Medulla oblongata (tissue), 1 donor: ENCODE data around the gene OR52A1.

ENCODE experiments used
- DNase-seq: peaks from one replicate; pipeline ENCODE4 v3.0.0-alpha.2; 2015; ENCODE audit errors: extremely low spot score

Gene OR52A1

DNA sequence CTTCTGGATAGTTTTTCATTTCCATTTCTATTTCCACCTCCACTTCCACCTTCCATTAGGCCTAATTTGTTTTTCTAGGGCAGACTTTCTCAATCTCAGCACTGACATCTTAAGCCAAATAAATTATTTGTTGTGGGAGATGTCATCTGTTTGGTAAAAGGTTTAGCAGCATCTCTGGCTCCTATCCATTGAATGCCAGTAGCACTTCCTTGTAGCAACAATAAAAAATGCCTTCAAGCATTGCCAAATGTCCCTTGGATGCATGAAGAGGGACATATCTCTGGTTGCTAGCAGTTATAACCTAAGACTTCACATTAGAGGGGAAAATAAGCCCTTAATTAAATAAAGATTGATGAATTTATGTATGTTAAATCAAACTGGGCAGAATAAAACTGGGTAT is 18.3 kb downstream of the OR52A1 start:
- DNase-seq = no peak

- no peak for DNase-seq
Observed at GRCh38 chr11:5131584-5132335, 22.8 kb downstream of the OR52A1 start.

- no peak for DNase-seq
Observed at GRCh38 chr11:5129457-5129877, 25.1 kb downstream of the OR52A1 start.

- DNase-seq = no peak
Observed at GRCh38 chr11:5124891-5125620, 29.5 kb downstream of the OR52A1 start.

GRCh38 chr11:5123802-5124521 is 30.6 kb downstream of the OR52A1 start:
- DNase-seq = peak; percentile 83

- DNase-seq = no peak
Observed at GRCh38 chr11:5118893-5119292, 35.7 kb downstream of the OR52A1 start.

DNA sequence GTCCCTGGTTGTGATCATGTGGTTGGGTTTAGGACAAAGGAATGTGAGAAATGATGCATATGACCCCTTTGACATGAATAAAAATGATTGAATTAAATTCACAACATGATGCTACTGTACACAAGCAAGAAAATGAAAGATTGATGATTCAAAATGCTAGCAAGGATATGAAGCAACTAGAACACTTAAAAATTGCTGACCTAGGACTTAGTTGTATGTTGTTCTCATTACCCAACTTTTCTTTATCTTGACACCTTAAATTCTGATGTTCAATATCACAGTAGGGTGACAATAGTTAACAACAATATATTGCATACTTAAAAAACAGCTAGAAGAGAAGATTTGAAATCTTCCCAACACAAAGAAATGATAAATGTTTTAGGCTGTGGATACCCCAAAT is 37.0 kb downstream of the OR52A1 start:
- DNase-seq = no peak

- no peak for DNase-seq
Observed at GRCh38 chr11:5115339-5115738, 39.2 kb downstream of the OR52A1 start.

GRCh38 chr11:5107285-5107684 is 47.3 kb downstream of the OR52A1 start:
- DNase-seq = no peak

- no peak for DNase-seq
Observed at GRCh38 chr11:5103066-5103465, 51.5 kb downstream of the OR52A1 start.

GRCh38 chr11:5102246-5102645 is 52.3 kb downstream of the OR52A1 start:
- no peak for DNase-seq

- no peak for DNase-seq
Observed at GRCh38 chr11:5096011-5096410, 58.5 kb downstream of the OR52A1 start.
